ENCODE results near the gene RNF103.

RNF103 gene

DNA sequence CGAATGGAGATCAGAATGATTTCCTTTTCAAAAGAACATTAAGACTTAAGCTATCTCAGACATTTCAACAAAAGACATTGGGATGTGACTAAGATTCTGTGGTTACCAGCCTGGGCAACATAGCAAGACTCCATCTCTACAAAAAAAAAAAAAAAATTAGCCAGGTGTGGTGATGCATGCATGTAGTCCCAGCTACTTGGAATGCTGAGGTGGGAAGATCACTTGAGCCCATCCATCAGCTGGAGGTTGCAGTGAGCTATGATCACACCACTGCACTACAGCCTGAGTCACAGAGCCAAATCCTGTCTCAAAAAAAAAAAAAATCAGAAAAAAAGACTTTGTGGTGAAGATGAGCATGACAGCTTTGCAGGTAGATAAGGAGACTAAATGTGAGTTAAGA lies 12.8 kb downstream of the RNF103 start:
- TF ChIP-seq NFIC (IDR thresholded peaks at IDR 0.05) (no peak), REST (IDR thresholded peaks at IDR 0.05; ENCODE audit: low read depth) (no peak), TCF12 (IDR thresholded peaks at IDR 0.05; ENCODE audit: low read depth) (no peak), TEAD4 (IDR thresholded peaks at IDR 0.05) (no peak), EP300 (IDR thresholded peaks at IDR 0.05; ENCODE audit: borderline replicate concordance) (no peak), CREB1 (IDR thresholded peaks at IDR 0.05; ENCODE audit: low read depth) (no peak), MAX (IDR thresholded peaks at IDR 0.05) (no peak), ZBTB7A (IDR thresholded peaks at IDR 0.05; ENCODE audit: low read depth) (no peak), TAF1 (IDR thresholded peaks at IDR 0.05; ENCODE audit: low read depth) (no peak), RAD21 (IDR thresholded peaks at IDR 0.05; ENCODE audit: low read depth) (no peak)
- TF ChIP-seq, protein P1, sequence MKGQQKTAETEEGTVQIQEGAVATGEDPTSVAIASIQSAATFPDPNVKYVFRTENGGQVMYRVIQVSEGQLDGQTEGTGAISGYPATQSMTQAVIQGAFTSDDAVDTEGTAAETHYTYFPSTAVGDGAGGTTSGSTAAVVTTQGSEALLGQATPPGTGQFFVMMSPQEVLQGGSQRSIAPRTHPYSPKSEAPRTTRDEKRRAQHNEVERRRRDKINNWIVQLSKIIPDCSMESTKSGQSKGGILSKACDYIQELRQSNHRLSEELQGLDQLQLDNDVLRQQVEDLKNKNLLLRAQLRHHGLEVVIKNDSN (IDR thresholded peaks at IDR 0.05): no peak

DNA sequence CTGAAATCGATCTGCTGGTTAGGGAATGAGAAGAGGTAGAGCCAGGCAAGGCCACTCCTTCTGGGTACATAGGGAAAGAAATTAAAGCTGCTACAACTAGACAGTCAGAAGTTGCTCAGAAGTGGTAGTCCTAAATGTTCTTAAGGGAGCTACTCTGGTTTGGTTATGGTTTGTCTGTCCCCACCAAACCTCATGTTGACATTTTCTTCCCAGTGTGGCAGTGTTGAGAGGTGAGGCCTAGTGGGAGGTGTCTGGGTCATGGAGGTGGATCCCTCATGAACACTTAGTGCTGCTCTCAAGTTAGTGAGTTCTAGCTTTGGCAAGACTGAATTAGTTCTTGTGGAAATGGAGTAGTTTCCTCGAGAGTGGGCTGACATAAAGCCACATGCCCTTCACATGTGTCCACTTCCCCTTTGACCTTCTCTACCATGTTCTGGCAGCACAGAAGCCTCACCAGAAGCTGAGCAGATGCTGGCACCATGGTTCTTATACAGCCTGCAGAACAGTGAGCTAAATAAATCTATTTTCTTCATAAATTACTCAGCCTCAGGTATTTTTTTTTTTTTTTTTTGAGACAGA lies 14.7 kb downstream of the RNF103 start:
- TF ChIP-seq ZBTB7A (IDR thresholded peaks at IDR 0.05; ENCODE audit: low read depth) (no peak), CEBPB (IDR thresholded peaks at IDR 0.05) (no peak), REST (IDR thresholded peaks at IDR 0.05; ENCODE audit: low read depth) (no peak), CREB1 (IDR thresholded peaks at IDR 0.05; ENCODE audit: low read depth) (no peak)

DNA sequence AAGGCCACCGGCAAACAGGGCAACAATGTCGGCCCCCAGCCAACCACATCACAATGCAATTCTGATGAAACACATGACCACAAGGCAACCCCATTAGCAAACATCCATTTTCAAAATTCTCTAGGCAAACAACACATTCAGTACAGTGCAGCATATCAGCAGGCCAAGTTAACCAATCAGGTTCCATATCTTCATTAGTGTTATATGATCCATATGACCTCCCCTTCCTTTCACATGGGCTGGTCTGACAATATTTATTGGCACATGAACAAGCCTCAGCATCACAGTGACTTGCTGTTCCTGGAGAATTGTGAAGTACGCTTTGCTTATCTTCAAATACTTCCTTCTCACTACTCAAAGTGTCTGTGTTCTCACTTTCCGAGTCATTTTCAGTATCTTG lies 19.8 kb downstream of the RNF103 start:
- TF ChIP-seq TCF12 (IDR thresholded peaks at IDR 0.05; ENCODE audit: low read depth): no peak
- TF ChIP-seq, protein P1 (IDR thresholded peaks at IDR 0.05): no peak
- no peak for TF ChIP-seq MAX (IDR thresholded peaks at IDR 0.05)
- no peak for TF ChIP-seq YY1 (IDR thresholded peaks at IDR 0.05; ENCODE audit: low read depth)
- no peak for TF ChIP-seq TEAD4 (IDR thresholded peaks at IDR 0.05)
- no peak for TF ChIP-seq EGR1 (IDR thresholded peaks at IDR 0.05)
- TF ChIP-seq TAF1 (IDR thresholded peaks at IDR 0.05; ENCODE audit: low read depth): no peak
- TF ChIP-seq EP300 (IDR thresholded peaks at IDR 0.05; ENCODE audit: borderline replicate concordance): no peak
- no peak for TF ChIP-seq NFIC (IDR thresholded peaks at IDR 0.05)
- TF ChIP-seq CEBPB (IDR thresholded peaks at IDR 0.05): no peak
- TF ChIP-seq REST (IDR thresholded peaks at IDR 0.05; ENCODE audit: low read depth): no peak
- TF ChIP-seq CREB1 (IDR thresholded peaks at IDR 0.05; ENCODE audit: low read depth): no peak
- TF ChIP-seq ZBTB7A (IDR thresholded peaks at IDR 0.05; ENCODE audit: low read depth): no peak
- no peak for TF ChIP-seq RAD21 (IDR thresholded peaks at IDR 0.05; ENCODE audit: low read depth)
- TF ChIP-seq FOXM1 (IDR thresholded peaks at IDR 0.05; ENCODE audit: borderline replicate concordance, low read depth): no peak

- TF ChIP-seq RAD21 (IDR thresholded peaks at IDR 0.05; ENCODE audit: low read depth) (no peak), EGR1 (IDR thresholded peaks at IDR 0.05) (no peak), MAX (IDR thresholded peaks at IDR 0.05) (no peak), EP300 (IDR thresholded peaks at IDR 0.05; ENCODE audit: borderline replicate concordance) (no peak), CREB1 (IDR thresholded peaks at IDR 0.05; ENCODE audit: low read depth) (no peak), TEAD4 (IDR thresholded peaks at IDR 0.05) (no peak), REST (IDR thresholded peaks at IDR 0.05; ENCODE audit: low read depth) (no peak), TAF1 (IDR thresholded peaks at IDR 0.05; ENCODE audit: low read depth) (no peak), ZBTB7A (IDR thresholded peaks at IDR 0.05; ENCODE audit: low read depth) (no peak)
- TF ChIP-seq, protein P1 (IDR thresholded peaks at IDR 0.05): no peak
Observed at GRCh38 chr2:86598966-86599365, 24.7 kb downstream of the RNF103 start.
